Tibial nerve (tissue), 4 donors: ENCODE results near the gene MDFI.

Experiments used
- EP300 ChIP-seq, 2 donors: sonication (generic); formaldehyde crosslinking; IDR thresholded peaks; one replicate each; pipeline ENCODE4 v1.6.1; 2017; ENCODE audit warnings: antibody characterized with exemption in 2 of 2, mild to moderate bottlenecking in 1 of 2
- POLR2A ChIP-seq, 2 donors: fragments of 450-650 bp; IDR thresholded peaks; one replicate each; pipeline ENCODE4 v1.6.1; 2017; ENCODE audit warnings: antibody characterized with exemption in 2 of 2, mild to moderate bottlenecking in 2 of 2, moderate library complexity in 2 of 2
- TF ChIP-seq, protein P1 (sequence below), 5 experiments: fragments of 200-600 bp in 3 of 5; fragments of 450-650 bp in 2 of 5; sonication (generic) in 3 of 5; IDR thresholded peaks; one replicate each; pipeline ENCODE4 v1.5.1; 2016 to 2019; ENCODE audit warnings: antibody characterized with exemption in 5 of 5, mild to moderate bottlenecking in 3 of 5, moderate library complexity in 2 of 5

GRCh38 chr6:41668968-41669367 is 30.7 kb downstream of the MDFI start:
- TF ChIP-seq, protein P1, sequence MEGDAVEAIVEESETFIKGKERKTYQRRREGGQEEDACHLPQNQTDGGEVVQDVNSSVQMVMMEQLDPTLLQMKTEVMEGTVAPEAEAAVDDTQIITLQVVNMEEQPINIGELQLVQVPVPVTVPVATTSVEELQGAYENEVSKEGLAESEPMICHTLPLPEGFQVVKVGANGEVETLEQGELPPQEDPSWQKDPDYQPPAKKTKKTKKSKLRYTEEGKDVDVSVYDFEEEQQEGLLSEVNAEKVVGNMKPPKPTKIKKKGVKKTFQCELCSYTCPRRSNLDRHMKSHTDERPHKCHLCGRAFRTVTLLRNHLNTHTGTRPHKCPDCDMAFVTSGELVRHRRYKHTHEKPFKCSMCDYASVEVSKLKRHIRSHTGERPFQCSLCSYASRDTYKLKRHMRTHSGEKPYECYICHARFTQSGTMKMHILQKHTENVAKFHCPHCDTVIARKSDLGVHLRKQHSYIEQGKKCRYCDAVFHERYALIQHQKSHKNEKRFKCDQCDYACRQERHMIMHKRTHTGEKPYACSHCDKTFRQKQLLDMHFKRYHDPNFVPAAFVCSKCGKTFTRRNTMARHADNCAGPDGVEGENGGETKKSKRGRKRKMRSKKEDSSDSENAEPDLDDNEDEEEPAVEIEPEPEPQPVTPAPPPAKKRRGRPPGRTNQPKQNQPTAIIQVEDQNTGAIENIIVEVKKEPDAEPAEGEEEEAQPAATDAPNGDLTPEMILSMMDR (IDR thresholded peaks at IDR 0.05): no peak
- TF ChIP-seq POLR2A (IDR thresholded peaks at IDR 0.05) (no peak), EP300 (IDR thresholded peaks at IDR 0.05) (no peak)
